Right lung (tissue), 5 donors: ENCODE measurements around the gene TRIM45. TPM values are rescaled to one million over a fixed set of nuclear protein-coding genes. Genes with fewer than 3 reads are reported as not detected.
"Not testable (repeated sequence)": the region's sequence is repeated elsewhere in the genome, so short reads cannot be mapped to it uniquely, and the experiment has no call there.

Source experiments
- DNase-seq, 2 donors: peaks; one replicate each; pipeline ENCODE4 v3.0.0-alpha.2; 2013
- polyA plus RNA-seq, 5 donors: library from polyadenylated mRNA; unstranded; fragments of 120-200 nt; gene quantifications; one replicate each; pipeline versions ENCODE4 v1.2.1 to v1.2.3, GENCODE V29; 2013; ENCODE audit warnings: inconsistent platforms in 1 of 5, low replicate concordance in 1 of 5; ENCODE audit not compliant: insufficient read length in 5 of 5, insufficient read depth in 1 of 5

Gene TRIM45
- polyA plus RNA-seq, 5 donors: 13.7 to 18.7 (median 17.8) TPM

DNA sequence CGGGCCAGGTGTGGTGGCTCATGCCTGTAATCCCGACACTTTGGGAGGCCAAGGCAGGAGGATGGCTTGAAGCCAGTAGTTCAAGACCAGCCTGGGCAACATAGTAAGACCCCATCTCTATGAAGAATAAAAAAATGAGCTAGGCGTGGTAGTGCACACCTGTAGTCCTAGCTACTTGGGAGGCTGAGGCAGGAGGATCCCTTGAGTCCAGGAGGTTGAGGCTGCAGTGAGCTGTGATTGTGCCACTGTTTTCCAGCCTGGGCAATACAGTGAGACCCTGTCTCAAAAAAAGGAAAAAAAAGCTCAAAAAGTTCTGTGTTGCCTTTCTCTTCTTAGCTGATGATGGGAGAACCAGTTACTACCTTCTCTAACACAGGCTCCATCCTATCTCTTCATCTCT, 19.7 kb downstream of the TRIM45 start:
- not testable (repeated sequence) for DNase-seq

DNA sequence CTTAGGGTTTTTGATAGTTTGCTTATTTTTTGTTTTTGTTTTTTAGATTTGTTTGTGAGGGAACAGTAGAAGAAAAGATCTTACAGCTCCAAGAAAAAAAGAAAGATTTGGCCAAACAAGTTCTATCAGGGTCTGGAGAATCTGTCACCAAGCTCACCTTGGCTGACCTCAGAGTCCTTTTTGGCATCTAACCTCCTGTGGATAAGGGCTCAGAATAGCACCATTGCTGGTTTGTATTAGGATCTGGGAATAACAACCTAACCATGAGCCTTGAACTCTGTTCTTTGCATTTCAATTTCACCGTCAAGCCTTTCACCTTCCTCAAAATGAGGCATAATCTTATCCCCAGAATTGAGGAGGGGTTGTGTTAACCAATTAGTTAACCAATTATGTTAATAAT, 20.2 kb downstream of the TRIM45 start:
- DNase-seq: no peak

DNA sequence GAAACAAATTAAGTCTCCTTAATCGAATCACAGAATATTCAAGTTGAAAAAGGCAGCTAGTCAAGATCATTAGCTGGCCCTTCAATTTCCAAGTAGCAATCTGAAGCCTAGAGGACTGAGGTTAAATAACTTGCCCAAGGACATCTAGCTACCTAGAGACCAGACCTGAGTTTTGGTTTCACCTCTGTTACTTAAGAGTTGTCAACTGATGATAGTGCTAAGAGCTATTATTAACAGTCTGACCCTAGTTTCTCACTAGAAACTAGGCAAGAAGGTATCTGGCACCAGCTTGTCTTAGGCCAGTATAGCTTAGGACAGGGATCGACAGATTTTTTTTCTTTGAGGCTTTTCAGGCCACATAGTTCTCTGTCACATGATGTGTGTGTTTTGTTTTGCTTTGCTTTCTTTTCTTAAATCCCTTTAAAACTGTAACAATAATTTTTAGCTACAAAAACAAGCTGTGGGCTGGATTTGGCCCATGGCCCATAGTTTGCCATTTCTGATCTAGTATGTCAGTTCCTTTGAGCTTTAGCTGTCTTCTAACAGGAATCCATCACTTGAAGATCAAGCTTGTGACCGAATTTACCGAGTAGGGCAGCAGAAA, 23.2 kb downstream of the TRIM45 start:
- DNase-seq: no peak

DNA sequence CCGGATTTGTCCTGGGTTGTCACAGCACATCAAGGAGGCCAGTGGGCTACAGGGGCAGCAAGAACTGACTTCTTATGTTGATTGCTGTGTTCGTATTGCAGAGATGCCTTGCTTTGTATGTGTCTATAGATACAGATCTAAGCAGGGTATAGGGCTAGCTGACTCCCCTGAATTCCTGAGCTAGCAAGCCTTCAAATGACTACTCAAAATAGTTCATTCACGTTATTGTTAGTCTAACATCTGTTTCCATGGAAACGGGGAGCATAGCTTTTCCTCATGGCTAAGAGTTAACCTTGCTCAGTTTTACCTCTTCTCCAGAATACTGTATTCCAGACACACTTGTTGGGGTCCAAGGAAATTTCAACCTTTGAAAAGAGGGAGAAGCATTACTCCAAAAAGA, 24.1 kb downstream of the TRIM45 start:
- no peak for DNase-seq

DNA sequence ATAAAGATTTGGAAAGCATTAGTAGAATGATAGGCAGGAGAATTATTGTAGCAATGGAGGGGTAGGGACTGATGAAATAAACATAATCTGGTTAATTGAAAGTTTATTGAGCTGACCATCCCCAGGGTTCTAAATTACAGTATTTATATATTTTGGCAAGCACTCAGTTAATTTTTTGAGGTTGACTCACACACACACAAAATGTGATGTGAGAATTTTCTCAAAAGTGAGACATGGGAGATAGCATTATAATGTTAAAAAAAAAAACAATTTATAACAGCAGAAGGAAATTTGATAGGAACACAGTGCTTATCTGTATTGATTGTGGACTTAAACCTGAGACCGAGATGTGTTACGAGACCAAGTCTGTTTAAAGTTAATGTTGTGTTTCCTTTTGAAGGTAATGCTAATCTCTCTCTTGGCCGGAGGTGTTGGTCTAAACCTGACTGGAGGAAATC, 24.6 kb downstream of the TRIM45 start:
- DNase-seq: no peak

DNA sequence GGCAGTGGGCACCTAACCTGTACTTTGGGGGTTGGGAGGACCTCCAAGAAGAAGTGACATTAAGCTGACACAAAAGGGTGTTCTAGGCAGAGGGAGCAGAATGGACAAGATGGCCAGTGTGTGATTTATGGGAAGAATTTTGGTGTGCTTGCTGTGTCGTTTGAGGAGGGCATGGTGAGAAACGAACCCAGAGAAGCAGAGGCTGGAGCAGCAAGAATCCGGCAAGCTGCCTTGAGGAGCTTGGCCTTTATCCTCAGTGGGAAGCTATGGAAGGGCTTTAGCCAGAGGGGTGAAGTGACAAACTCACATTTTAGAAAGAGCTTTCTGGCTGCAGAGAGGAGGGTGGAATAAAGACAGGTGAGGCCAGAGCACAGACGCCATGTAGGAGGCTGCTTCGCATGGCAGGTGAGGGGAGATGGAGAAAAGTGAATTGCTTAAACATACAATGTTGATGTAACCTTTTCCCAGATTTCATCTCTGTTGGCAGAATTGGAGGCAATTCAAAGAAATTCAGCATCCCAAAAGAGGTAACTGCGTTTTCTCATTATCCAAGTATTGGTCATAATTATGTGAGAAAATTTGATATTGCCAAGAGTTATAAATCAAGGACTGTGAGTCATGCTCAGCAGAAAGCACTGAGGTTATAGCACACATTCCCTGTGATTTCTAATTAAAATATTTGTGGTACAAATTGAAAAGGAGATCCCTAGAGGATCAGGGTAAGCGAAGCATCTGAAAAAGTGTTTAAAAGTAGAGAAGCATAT, 26.5 kb downstream of the TRIM45 start:
- no peak for DNase-seq

DNA sequence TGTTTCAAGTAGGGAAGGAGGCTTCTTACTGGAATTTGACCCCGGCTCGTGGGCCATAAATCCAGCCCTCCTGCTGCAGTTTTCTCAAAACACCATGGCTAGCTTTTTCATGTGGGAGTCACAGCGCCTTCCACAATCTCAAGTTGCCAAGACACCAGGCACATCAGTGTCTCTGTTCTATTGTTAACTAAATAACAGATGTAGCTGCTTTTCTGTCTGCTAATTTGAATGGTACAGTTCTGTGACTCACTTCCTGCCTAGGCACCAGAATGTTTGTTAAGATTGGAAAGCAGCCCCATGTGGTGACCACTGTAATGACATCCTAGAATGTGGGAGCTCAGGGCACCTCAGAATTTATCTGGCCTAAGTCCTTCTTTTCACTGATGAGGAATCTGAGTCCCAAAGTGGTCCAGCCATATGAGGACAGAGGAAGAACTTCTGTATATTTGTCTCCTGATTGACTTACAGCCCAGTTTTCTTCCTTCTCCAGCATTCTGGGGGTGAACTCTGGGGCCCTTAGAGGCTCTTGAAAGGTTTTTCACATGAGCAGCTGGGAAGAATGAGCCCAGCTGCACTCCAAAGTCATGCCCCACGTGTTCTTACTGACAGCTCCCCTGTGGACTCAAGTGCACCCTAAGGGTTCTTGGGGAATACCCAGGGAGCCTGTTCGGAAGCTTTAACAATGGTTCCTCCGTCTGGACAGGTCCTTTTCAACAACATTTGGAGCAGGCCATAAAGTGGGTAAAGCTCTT, 27.5 kb downstream of the TRIM45 start:
- DNase-seq: no peak

DNA sequence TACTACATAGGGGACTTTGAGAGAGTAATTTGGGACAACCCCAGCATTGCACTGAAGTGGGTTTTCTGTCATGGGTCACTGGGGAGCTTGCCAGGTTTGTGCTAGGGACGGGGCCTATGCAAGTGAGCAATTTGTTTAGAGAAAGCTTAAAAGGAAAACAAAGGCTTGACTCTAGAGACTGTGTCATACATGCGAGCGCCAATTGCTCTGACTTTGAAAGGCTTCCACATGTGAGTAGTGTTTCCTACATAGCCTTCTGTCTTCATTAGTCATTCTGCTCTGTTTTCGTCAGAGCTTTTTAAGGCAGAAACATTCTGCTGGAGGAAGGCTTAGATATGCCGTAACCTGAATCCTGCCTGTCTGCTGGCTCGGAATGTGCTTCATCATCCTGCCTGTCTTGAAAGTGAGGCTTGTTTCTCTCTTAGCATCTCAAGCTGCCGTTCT, 28.4 kb downstream of the TRIM45 start:
- DNase-seq: peak; percentile 9 to 21

DNA sequence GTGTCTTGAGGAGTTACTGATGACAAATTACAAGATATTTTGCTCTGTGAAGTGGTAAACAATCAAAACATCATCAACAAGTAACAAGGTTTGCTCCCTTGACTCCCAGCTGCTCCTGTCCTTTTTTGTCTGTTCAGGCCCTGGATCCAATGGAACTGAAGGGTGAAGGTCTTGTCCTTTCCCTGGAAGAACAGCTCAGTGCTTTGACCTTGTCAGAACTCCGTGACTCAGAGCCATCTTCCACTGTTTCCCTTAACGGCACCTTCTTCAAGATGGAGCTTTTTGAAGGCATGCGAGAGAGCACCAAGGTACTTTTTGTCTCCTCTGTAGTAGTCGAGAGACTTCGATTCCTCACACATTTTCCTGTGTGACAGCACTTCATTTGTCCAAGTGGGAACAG, 29.0 kb downstream of the TRIM45 start:
- no peak for DNase-seq

DNA sequence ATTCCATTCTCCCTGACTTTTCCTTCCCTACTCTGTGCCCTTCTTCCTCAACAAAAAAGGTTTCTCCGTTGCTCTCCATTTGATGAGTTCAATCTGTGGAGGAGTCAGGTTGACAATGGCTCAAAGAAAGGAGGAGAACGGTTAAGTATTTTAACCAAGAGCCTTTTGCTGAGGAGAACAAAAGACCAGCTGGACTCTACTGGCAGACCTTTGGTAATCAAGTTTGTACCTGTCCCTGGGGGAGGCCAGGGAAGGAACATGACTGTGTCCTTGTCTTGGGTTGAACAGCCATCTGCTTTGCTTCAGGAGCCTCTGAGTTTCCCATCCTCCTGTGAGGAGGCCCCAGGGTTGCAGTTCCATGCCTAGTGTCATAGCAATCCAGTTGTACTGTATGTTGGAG, 31.6 kb downstream of the TRIM45 start:
- DNase-seq: no peak

DNA sequence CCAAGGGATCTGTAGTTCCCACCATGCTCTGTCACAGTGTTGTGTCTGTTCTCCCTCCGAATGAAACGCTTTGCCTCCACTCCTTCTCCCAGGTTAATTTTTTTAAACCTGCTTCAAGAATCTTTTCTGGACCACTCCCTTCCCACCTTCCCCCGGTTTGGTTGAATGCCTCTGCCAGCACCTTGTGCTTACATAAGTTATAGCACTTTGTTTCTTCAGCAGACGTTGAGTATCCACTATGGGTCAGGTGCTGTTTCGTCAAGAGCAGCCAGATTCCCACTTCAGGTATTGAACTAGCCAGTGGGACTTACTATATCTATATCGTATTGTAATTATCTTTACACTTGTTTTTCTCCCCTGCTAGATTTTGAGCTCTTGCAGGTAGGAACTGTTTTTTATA, 33.9 kb downstream of the TRIM45 start:
- DNase-seq: no peak

DNA sequence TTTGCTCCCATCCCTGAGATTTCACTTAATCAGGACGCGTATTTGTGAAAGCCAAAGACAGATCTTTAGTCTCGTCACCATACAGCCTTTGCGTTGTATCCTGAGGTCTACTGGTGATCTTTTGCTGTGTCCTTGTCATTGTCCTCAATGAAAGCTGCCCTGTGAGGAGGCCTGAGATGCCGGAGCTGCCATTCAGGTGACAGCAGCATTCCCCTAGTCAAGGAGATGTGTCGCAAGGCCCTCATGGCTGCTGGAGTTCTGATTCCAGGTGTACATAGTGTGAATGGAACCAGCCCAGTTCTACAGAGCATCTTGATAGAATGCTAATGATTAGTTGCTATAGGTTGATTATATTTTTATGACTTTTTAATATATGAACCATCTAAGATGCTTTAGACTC, 37.3 kb downstream of the TRIM45 start:
- DNase-seq: no peak

DNA sequence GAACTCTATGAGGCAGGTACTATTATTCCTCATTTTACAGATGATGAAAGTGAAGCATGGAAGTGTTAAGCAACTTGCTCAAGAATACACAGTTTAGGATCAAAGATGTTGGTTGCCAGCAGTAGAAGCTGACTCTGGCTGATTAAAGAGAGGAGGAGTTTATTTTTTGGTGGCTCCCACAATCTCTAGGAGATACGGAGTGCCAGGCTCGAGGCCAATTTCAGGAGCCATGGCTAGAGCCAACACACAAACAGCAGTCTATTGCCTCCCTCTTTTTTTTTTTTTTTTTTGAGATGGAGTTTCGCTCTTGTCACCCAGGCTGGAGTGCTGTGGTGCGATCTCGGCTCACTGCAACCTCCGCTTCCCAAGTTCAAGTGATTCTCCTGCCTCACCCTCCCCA, 41.8 kb downstream of the TRIM45 start:
- no peak for DNase-seq

DNA sequence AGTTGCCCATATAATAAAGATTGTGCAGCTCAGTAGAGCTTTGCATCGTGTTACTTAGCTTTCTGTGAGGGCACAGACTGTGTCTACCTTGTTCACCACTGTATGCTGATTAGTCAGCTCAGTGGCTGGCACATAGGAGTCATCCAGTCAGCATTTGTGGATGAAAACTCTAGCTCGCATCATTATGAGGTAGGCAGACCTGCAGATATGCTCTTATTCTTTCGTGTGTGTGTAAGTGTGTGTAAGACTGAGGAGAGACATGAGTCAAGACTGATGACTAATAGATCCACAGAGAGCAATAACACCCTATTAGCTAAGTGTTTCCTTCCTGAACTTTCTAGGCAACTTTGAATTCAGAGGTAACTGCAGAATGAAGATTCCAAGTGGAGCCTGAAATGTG, 44.3 kb downstream of the TRIM45 start:
- no peak for DNase-seq

DNA sequence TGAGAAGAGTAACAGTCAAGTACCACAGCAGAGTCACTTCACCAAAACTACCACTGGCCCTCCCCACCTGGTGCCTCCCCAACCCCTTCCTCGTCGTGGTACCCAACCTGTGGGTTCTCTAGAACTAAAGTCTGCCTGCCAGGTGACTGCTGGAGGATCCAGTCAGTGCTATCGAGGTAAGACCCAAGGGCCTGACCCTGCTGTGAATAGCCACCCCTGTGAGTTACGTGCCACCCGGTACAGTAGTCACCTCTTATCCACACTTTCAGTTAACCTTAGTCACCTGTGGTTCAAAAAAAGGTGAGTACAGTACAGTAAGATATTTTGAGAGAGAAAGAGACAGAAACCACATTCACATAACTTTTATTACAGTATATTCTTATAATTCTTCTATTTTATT, 44.9 kb downstream of the TRIM45 start:
- DNase-seq: no peak

DNA sequence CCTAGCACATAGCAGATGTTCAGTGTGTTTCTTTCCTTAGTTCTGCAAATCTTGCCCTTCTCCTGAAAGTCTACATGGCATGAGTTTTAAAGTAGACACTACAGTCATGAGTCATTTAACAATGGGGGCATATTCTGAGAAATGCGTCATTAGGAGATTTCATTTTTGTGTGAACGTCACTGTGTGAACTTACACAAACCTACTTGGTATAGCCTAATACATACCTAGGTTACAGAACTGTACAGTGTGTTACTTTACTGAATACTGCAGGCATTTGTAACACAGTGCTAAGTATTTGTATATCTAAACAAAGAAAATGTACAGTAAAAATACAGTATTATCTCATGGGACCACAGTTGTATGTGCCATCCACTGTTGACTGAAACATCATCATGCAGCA, 51.4 kb downstream of the TRIM45 start:
- no peak for DNase-seq

DNA sequence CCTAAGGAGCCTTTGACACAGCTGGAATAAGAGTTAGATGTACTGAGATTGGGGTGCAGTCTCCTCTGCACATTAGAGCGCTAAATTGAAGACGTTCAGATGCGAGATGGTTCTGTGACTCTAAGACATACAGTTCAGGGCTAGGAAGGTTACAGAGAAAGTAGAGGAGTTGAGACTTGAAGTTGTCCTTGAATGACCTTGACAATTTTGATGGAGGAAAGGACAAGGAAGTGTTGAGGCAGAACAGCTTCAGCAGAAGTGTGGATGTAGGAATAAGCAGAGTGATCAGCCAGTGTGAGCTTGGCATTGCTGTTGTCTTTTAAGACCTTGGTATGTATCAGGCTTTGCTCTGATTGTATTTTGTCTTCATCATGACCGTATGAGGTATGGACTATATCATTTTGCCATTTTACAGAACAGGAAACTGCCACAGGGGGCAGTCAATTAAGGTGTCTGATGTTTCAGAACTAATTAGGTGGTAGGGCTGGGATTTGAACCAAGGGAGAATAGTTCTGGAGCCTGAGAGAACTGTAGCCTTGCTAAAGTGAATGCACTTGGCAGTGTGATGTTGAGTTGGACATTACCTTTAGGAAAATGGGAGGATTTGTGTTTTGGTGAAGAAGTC, 52.2 kb downstream of the TRIM45 start:
- no peak for DNase-seq

DNA sequence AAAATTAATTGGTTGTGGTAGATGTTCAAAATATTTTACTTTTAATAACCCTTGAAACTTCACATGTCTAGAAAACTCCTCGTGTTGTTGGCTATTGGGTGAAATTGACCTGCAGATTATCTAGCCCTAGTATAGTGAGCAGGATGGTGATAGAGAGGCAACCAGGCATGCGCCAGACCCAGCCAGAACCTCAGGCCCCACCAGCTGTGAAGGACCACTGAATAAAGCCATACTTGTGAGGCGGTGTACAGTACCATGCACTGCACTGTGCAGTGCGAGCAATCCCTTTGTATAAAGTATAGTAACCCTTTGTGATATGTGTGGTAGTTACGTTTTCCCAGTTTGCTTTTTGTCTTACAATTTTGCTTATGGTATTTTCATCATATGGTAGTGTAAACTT, 53.0 kb downstream of the TRIM45 start:
- no peak for DNase-seq

DNA sequence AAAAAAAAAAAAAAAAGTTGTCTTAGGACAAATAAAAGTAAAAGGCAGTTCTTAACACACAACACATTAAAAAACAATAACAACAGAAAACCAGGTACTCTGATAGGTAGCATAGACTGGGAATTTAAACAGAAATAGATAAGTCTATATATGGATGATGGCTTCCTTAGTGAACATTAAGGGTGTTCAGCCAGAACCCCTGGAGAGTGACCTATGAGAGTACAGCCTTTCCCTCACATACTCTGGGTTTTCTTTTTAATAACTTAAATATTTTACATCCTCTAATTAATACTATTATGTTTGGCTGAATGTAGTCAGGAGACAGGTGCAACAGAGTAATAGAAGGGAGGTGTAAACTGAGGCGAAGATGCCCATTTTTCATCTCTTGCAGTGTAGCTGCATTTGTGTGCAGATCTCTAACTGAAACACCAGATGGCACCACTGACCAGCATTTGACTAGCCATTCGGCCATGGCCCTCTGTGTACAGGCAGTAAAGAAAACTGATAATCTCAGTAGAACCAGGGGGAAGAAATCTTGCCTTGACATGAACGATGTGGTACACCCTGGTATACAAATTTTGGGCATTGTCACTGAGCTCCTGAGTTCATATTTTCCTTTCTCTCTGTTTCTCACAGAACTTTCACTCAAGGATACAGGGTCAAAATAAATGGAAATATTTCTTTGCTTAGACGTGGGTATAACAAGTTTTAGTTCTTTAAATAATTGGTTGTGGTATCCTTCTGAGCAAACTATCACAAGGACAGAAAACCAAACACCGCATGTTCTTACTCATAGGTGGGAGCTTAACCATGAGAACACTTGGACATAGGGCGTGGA, 53.8 kb downstream of the TRIM45 start:
- DNase-seq: peak in 1 of 2 donors; percentile 47

DNA sequence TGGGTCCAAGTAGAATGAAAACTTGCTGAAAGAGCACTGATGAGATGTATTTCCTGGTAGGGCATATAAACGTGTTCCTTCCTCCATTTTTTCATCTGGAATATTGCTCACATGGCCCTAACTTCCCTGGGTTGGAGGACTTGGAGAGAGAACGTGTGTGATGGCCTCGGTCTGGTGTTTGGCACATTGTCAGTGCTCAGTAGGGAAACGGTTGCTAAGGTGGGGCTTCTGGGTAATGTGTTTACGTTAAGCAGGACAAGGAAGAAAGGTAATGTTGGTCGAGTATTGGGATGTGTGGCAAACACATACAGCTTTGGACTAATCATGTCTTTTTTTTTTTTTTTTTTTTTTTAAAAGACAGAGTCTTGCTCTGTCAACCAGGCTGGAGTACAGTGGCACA, 55.2 kb downstream of the TRIM45 start:
- DNase-seq: no peak

DNA sequence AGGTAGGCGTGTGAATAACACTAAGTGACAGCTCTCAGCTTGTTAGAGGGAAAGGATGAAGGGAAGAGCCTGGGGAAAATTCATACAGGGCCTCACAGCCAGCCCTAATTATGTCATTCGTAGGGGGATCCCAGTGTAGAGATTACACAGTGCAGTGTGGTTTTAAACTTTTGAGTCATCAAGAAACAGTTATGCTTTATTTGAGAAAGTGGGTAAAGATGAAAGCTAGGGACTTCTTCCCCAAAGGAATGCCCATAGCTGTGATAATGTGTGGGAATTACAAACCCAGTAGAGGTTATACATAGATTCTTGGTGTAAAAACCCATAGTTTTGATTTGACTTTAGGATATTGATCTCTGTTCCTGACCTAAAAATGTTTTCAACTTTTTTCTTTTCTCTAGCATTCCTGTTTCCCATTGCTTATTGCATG, 59.5 kb downstream of the TRIM45 start:
- DNase-seq: no peak
